GM06990 (cell line): ENCODE data around the gene HOXB6.

Experiments
- DNase-seq: peaks from one replicate; pipeline ENCODE4 v3.0.0-alpha.2; 2011; ENCODE audit not compliant: insufficient read length; ENCODE audit errors: extremely low read depth
- H3K27me3 ChIP-seq: replicated peaks from 2 replicates; pipeline ENCODE4 v1.6.0; 2011; ENCODE audit warnings: low read length; ENCODE audit not compliant: control insufficient read depth, insufficient read depth
- H3K36me3 ChIP-seq: 2 replicates; pipeline ENCODE4 v1.5.1; 2011; ENCODE audit warnings: low read length; ENCODE audit not compliant: control insufficient read depth, insufficient read depth
- H3K4me3 ChIP-seq: replicated peaks from 2 replicates; pipeline ENCODE4 v1.5.1; 2011; ENCODE audit warnings: low read depth, mild to moderate bottlenecking, control low read depth, low read length
- CTCF ChIP-seq: IDR thresholded peaks from 2 replicates; pipeline ENCODE4 v1.5.1; 2011; ENCODE audit warnings: low read length, control low read depth, mild to moderate bottlenecking, inconsistent platforms; ENCODE audit not compliant: insufficient read depth, poor library complexity, severe bottlenecking

The HOXB6 gene

GRCh38 chr17:48550502-48551213 lies 54.1 kb downstream of the HOXB6 start:
- Histone ChIP-seq H3K36me3 (no peaks in the 10 kb centered on the region), H3K4me3 (no peak overlapping the region), H3K27me3 (no peaks in the 10 kb centered on the region)
- TF ChIP-seq CTCF, result no peak
- DNase-seq, result no peak

GRCh38 chr17:48549914-48550501 lies 54.8 kb downstream of the HOXB6 start:
- no peak for DNase-seq
- Histone ChIP-seq H3K27me3 (no peaks in the 10 kb centered on the region), H3K4me3 (no peak overlapping the region), H3K36me3 (no peaks in the 10 kb centered on the region)
- no peak for TF ChIP-seq CTCF

- DNase-seq, result no peak
- Histone ChIP-seq H3K27me3 (no peaks in the 10 kb centered on the region), H3K4me3 (no peak overlapping the region), H3K36me3 (no peaks in the 10 kb centered on the region)
- TF ChIP-seq CTCF, result no peak
These were observed 55.5 kb downstream of the HOXB6 start for GRCh38 chr17:48549281-48549630.

GRCh38 chr17:48548523-48549280 lies 56.1 kb downstream of the HOXB6 start:
- DNase-seq, result no peak

GRCh38 chr17:48547808-48548522 lies 56.8 kb downstream of the HOXB6 start:
- DNase-seq, result no peak
- no peak for TF ChIP-seq CTCF
- Histone ChIP-seq H3K27me3 (no peaks in the 10 kb centered on the region), H3K36me3 (no peaks in the 10 kb centered on the region), H3K4me3 (no peak overlapping the region)

More at GRCh38 chr17:48548523-48549280, 56.1 kb downstream of the HOXB6 start:
- H3K4me3 ChIP-seq, result no peak overlapping the region
- H3K27me3 ChIP-seq, result no peaks in the 10 kb centered on the region
- no peak for TF ChIP-seq CTCF
- H3K36me3 ChIP-seq, result no peaks in the 10 kb centered on the region
